Astrocyte (in vitro differentiated cells and primary cell): ENCODE data around the gene PRR30. TPM values are rescaled to one million over a fixed set of nuclear protein-coding genes. Genes with fewer than 3 reads are reported as not detected.

Experiments used
- DNase-seq: peaks from one replicate; pipeline ENCODE4 v3.0.0-alpha.2; 2010; ENCODE audit warnings: low read depth
- FAIRE-seq: peaks from 2 replicates; lab custom pipeline; 2011; peaks lifted over from hg19 to GRCh38; lab: Jason Lieb, UNC
- H2AFZ ChIP-seq: 2 replicates; pipeline ENCODE4 v1.6.0; 2012; ENCODE audit warnings: low read depth, low read length, inconsistent platforms
- H3K27ac ChIP-seq: 2 replicates; pipeline ENCODE4 v1.5.1; 2011; ENCODE audit warnings: low read depth, low read length, inconsistent platforms
- H3K27me3 ChIP-seq: 2 replicates; pipeline ENCODE4 v1.6.0; 2011; ENCODE audit warnings: low read length, inconsistent platforms; ENCODE audit not compliant: insufficient read depth
- H3K36me3 ChIP-seq: 2 replicates; pipeline ENCODE4 v1.5.1; 2011; ENCODE audit warnings: low read length, inconsistent platforms; ENCODE audit not compliant: insufficient read depth
- H3K4me1 ChIP-seq: 2 replicates; pipeline ENCODE4 v1.5.1; 2011; ENCODE audit warnings: low read length, inconsistent platforms; ENCODE audit not compliant: insufficient read depth
- H3K4me2 ChIP-seq: 2 replicates; pipeline ENCODE4 v1.6.0; 2012; ENCODE audit warnings: low read length, inconsistent platforms
- H3K4me3 ChIP-seq: 2 replicates; pipeline ENCODE4 v1.5.1; 2011; ENCODE audit warnings: low read depth, mild to moderate bottlenecking, low read length, inconsistent platforms; ENCODE audit not compliant: insufficient read depth
- H3K79me2 ChIP-seq: 2 replicates; pipeline ENCODE4 v1.6.0; 2012; ENCODE audit warnings: mild to moderate bottlenecking, low read length, inconsistent platforms; ENCODE audit not compliant: insufficient read depth
- H3K9ac ChIP-seq: 2 replicates; pipeline ENCODE4 v1.6.0; 2012; ENCODE audit warnings: mild to moderate bottlenecking, low read length, inconsistent platforms
- H3K9me3 ChIP-seq: 2 replicates; pipeline ENCODE4 v1.5.1; 2012; ENCODE audit warnings: low read depth, mild to moderate bottlenecking, low read length, inconsistent platforms; ENCODE audit not compliant: insufficient read depth
- H4K20me1 ChIP-seq: 2 replicates; pipeline ENCODE4 v1.6.0; 2012; ENCODE audit warnings: low read length, inconsistent platforms; ENCODE audit not compliant: insufficient read depth
- H3K27ac Mint-ChIP-seq: one replicate; pipeline ENCODE4 v1.8.0; 2021; ENCODE audit warnings: mild to moderate bottlenecking, mixed read lengths; ENCODE audit not compliant: unreplicated experiment
- H3K27me3 Mint-ChIP-seq: one replicate; pipeline ENCODE4 v1.8.0; 2021; ENCODE audit warnings: low read depth, mixed read lengths; ENCODE audit not compliant: unreplicated experiment
- H3K36me3 Mint-ChIP-seq: one replicate; pipeline ENCODE4 v1.8.0; 2021; ENCODE audit warnings: low read depth, mixed read lengths; ENCODE audit not compliant: unreplicated experiment
- H3K4me1 Mint-ChIP-seq: one replicate; pipeline ENCODE4 v1.8.0; 2021; ENCODE audit warnings: low read depth, mixed read lengths; ENCODE audit not compliant: unreplicated experiment
- H3K4me3 Mint-ChIP-seq: one replicate; pipeline ENCODE4 v1.8.0; 2021; ENCODE audit warnings: mild to moderate bottlenecking, moderate library complexity, mixed read lengths; ENCODE audit not compliant: unreplicated experiment
- H3K9me3 Mint-ChIP-seq: one replicate; pipeline ENCODE4 v1.8.0; 2021; ENCODE audit warnings: mild to moderate bottlenecking, mixed read lengths; ENCODE audit not compliant: unreplicated experiment
- EZH2 ChIP-seq: IDR thresholded peaks from 2 replicates; pipeline ENCODE4 v1.6.1; 2012; ENCODE audit warnings: mild to moderate bottlenecking, low read length, inconsistent platforms; ENCODE audit not compliant: insufficient read depth
- total RNA-seq: library from RNA; stranded (reverse); gene quantifications from 2 replicates; pipeline ENCODE4 v1.2.1, GENCODE V29; 2021
- TF ChIP-seq, protein P1 (sequence below): IDR thresholded peaks from 2 replicates; pipeline ENCODE4 v1.5.1; 2011; ENCODE audit warnings: low read depth, mild to moderate bottlenecking, inconsistent platforms, low read length, moderate library complexity; ENCODE audit not compliant: insufficient read depth

Gene PRR30
- total RNA-seq, 1 donor from 2014 or later, result not detected

DNA sequence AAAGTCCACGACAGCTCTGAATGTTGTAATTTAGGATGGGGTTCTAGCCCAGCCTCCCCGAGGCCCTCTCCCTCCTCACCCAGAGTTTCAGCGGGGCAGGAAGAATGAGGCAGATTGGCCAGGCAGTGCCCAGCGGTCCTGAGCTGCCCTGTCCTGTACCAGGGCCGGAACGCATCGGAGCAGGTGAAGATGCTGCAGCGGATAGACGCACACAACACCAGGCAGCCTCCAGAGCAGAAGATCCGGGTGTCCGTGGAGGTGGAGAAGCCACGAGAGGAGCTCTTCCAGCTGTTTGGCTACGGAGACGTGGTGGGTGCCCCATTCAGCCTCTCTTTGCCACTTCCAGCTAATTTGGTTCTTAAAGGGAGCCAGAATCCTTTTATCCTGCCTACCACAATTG lies 41.9 kb downstream of the PRR30 start:
- H3K27ac ChIP-seq, result no peak overlapping the region
- no peak overlapping the region for H3K4me3 ChIP-seq
- no peaks in the 10 kb centered on the region for H3K4me1 ChIP-seq
- no peak overlapping the region for H3K4me2 ChIP-seq
- no peaks in the 10 kb centered on the region for H3K4me1 Mint-ChIP-seq
- no peak for DNase-seq
- no peak overlapping the region for H3K9ac ChIP-seq
- no peak overlapping the region for H3K27ac Mint-ChIP-seq
- H3K27me3 Mint-ChIP-seq, result peaks cover 11% of the 10 kb centered on the region
- H3K9me3 Mint-ChIP-seq, result peaks cover 2% of the 10 kb centered on the region
- FAIRE-seq, result no peak
- no peak overlapping the region for H3K4me3 Mint-ChIP-seq
- H3K36me3 ChIP-seq, result no peaks in the 10 kb centered on the region
- TF ChIP-seq EZH2, result no peak
- TF ChIP-seq, protein P1, sequence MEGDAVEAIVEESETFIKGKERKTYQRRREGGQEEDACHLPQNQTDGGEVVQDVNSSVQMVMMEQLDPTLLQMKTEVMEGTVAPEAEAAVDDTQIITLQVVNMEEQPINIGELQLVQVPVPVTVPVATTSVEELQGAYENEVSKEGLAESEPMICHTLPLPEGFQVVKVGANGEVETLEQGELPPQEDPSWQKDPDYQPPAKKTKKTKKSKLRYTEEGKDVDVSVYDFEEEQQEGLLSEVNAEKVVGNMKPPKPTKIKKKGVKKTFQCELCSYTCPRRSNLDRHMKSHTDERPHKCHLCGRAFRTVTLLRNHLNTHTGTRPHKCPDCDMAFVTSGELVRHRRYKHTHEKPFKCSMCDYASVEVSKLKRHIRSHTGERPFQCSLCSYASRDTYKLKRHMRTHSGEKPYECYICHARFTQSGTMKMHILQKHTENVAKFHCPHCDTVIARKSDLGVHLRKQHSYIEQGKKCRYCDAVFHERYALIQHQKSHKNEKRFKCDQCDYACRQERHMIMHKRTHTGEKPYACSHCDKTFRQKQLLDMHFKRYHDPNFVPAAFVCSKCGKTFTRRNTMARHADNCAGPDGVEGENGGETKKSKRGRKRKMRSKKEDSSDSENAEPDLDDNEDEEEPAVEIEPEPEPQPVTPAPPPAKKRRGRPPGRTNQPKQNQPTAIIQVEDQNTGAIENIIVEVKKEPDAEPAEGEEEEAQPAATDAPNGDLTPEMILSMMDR, result no peak
- H3K27me3 ChIP-seq, result peaks cover 2% of the 10 kb centered on the region
- H2AFZ ChIP-seq, result no peak overlapping the region
- H3K36me3 Mint-ChIP-seq, result peaks cover 2% of the 10 kb centered on the region
- H3K9me3 ChIP-seq, result no peaks in the 10 kb centered on the region
- H3K79me2 ChIP-seq, result no peaks in the 10 kb centered on the region
- no peaks in the 10 kb centered on the region for H4K20me1 ChIP-seq

DNA sequence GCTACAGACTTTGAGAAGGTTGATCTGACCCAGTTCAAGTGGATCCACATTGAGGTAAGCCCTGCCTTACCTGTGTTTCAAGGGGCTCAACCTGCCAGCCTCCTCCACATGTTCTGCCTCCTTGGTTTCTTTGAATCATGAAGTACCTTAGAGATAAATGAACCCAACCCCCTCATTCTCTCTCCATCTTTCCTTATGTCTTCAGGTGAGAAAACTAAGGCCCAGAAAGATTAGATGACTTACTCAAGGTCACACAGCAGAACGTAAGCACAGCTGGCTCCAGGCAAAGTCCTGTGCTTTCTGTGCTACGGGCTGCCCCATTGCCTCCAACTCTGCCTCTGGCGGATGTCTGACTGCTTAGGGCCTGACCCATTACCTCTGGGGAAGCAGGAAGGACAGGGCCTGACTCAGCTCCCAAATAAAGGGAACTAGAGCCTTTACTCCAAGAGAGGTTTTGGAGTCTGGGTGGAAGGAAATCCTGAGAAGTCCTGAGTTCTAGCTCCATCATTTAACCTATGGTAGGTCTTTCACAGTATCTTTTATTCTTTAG lies 42.4 kb downstream of the PRR30 start:
- no peaks in the 10 kb centered on the region for H3K36me3 Mint-ChIP-seq
- Histone ChIP-seq H4K20me1 (no peaks in the 10 kb centered on the region), H3K79me2 (no peaks in the 10 kb centered on the region), H3K27ac (no peak overlapping the region), H3K4me1 (no peaks in the 10 kb centered on the region), H3K4me2 (no peak overlapping the region), H3K9ac (no peak overlapping the region), H3K4me3 (no peak overlapping the region), H2AFZ (no peak overlapping the region), H3K27me3 (peaks cover 1% of the 10 kb centered on the region), H3K9me3 (no peaks in the 10 kb centered on the region), H3K36me3 (no peaks in the 10 kb centered on the region)
- no peak for FAIRE-seq
- peaks cover 2% of the 10 kb centered on the region for H3K9me3 Mint-ChIP-seq
- no peak overlapping the region for H3K27ac Mint-ChIP-seq
- DNase-seq, result no peak
- no peak for TF ChIP-seq EZH2
- TF ChIP-seq, protein P1, result no peak
- no peaks in the 10 kb centered on the region for H3K4me1 Mint-ChIP-seq
- H3K27me3 Mint-ChIP-seq, result peaks cover 12% of the 10 kb centered on the region
- no peak overlapping the region for H3K4me3 Mint-ChIP-seq
